Lower lobe of right lung (tissue), 2 donors: ENCODE results near the gene NIN. TPM values are rescaled to one million over a fixed set of nuclear protein-coding genes. Genes with fewer than 3 reads are reported as not detected.

Experiments
- ATAC-seq, 2 donors: fragments of 200-7000 bp; cut with Tn5 transposase; one replicate each; pipeline ENCODE4 v1.9.1; 2020 to 2022; ENCODE audit warnings: mild to moderate bottlenecking in 2 of 2, moderate library complexity in 2 of 2
- DNase-seq: peaks from one replicate; pipeline ENCODE4 v3.0.0-alpha.2; 2020
- H3K27ac ChIP-seq: fragments of 200-600 bp; one replicate; pipeline ENCODE4 v1.8.0; 2022
- H3K27me3 ChIP-seq: fragments of 200-600 bp; one replicate; pipeline ENCODE4 v1.8.0; 2022; ENCODE audit warnings: low read depth
- H3K36me3 ChIP-seq: fragments of 200-600 bp; one replicate; pipeline ENCODE4 v1.8.0; 2022; ENCODE audit warnings: mild to moderate bottlenecking
- H3K4me1 ChIP-seq: fragments of 200-600 bp; one replicate; pipeline ENCODE4 v1.8.0; 2022
- H3K4me3 ChIP-seq: fragments of 200-600 bp; one replicate; pipeline ENCODE4 v1.8.0; 2022; ENCODE audit warnings: mild to moderate bottlenecking
- H3K9me3 ChIP-seq: fragments of 200-600 bp; one replicate; pipeline ENCODE4 v1.8.0; 2022
- CTCF ChIP-seq: fragments of 200-600 bp; IDR thresholded peaks from one replicate; pipeline ENCODE4 v1.8.0; 2022; ENCODE audit warnings: antibody characterized with exemption, mild to moderate bottlenecking
- intact Hi-C: fragments of 100-400 bp; cut with DNase I; formaldehyde crosslinking; loops from one replicate; pipeline ENCODE4 v1.11.0; 2022
- total RNA-seq: library from RNA; stranded (reverse); fragmentation: NEBNext Ultra II Directional; extraction: Animal tissue kit (Norgen Biotek cat#: 25700); gene quantifications from one replicate; pipeline ENCODE4 v1.2.1, GENCODE V29; 2021
- donor health status: DM: no; HTN: yes; CAD: no; lungs with severe emphysema.

The NIN gene
- total RNA-seq, 1 donor from 2014 or later: 45.9 TPM

- no peak for DNase-seq
- Histone ChIP-seq H3K27me3 (no peaks in the 10 kb centered on the region), H3K27ac (no peak overlapping the region), H3K9me3 (no peaks in the 10 kb centered on the region), H3K4me3 (no peak overlapping the region), H3K4me1 (no peaks in the 10 kb centered on the region), H3K36me3 (peaks cover 37% of the 10 kb centered on the region)
- intact Hi-C loops: no loop called here
- TF ChIP-seq CTCF: no peak
- no peak for ATAC-seq
These were observed 110.8 kb downstream of the NIN start for GRCh38 chr14:50719911-50720759.

GRCh38 chr14:50718949-50719348 is 112.0 kb downstream of the NIN start:
- intact Hi-C loops: no loop called here
- H3K9me3 ChIP-seq: no peaks in the 10 kb centered on the region
- ATAC-seq (no peak), DNase-seq (no peak)
- no peak overlapping the region for H3K4me3 ChIP-seq
- H3K27me3 ChIP-seq: no peaks in the 10 kb centered on the region
- no peak for TF ChIP-seq CTCF
- H3K27ac ChIP-seq: no peak overlapping the region
- peaks cover 25% of the 10 kb centered on the region for H3K36me3 ChIP-seq
- no peaks in the 10 kb centered on the region for H3K4me1 ChIP-seq

GRCh38 chr14:50717811-50718210 is 113.2 kb downstream of the NIN start:
- Histone ChIP-seq H3K4me3 (no peak overlapping the region), H3K9me3 (no peaks in the 10 kb centered on the region), H3K36me3 (peaks cover 14% of the 10 kb centered on the region), H3K4me1 (no peaks in the 10 kb centered on the region), H3K27me3 (no peaks in the 10 kb centered on the region), H3K27ac (no peak overlapping the region)
- no peak for TF ChIP-seq CTCF
- no peak for ATAC-seq
- intact Hi-C loops: no loop called here
- no peak for DNase-seq

DNA sequence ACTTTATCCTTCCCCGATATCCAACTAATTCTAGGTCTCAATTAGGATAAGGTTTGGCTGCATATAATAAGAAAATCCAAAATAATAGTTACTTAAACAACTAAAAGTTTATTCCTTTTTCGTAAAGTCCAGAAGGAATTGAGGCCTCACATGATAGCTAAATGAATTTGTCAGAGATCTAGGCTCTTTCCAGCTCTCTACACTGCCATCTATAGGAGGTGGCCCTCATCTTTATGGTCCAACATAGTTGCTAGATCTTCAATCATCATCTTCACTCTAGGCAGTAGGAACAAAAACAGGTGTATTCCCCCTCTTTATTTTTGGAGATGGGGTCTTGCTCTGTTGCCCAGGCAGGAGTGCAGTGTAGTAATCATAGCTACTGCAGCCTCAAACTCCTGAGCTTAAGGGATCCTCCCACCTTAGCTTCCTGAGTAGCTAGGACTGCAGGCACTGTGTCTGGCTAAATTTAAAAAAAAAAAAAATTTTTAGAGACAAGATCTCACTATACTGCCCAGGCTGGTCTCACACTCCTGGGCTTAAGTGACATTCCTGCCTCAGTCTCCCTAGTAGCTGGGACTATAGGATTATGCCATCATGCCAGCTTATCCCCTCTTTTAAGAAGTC is 116.4 kb downstream of the NIN start:
- ATAC-seq (peak; percentile 51 to 65), DNase-seq (no peak)
- H3K4me1 ChIP-seq: no peaks in the 10 kb centered on the region
- no peak overlapping the region for H3K27ac ChIP-seq
- H3K4me3 ChIP-seq: no peak overlapping the region
- no peaks in the 10 kb centered on the region for H3K27me3 ChIP-seq
- H3K9me3 ChIP-seq: no peaks in the 10 kb centered on the region
- TF ChIP-seq CTCF: peak; percentile 42
- no peaks in the 10 kb centered on the region for H3K36me3 ChIP-seq
- intact Hi-C loops: no loop called here

DNA sequence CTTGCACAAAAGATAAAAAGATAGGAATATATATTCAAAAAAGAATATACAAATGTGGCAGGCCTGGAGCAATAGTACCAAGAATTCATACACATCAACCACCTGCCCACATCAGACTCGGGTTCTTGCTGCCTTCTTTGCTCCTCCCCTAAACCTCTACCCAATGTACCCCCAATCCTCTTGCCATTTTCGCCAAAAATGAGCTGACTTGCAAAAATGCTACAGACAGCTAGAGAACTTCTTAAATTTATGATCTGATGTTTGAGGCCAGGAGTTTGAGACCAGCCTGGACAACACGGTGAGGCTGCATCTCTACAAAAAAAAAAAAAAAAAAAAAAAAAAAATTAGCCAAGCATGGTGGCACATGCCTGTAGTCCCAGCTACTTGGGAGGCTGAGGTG is 119.9 kb downstream of the NIN start:
- Histone ChIP-seq H3K4me3 (no peak overlapping the region), H3K36me3 (no peaks in the 10 kb centered on the region), H3K27me3 (no peaks in the 10 kb centered on the region), H3K27ac (no peak overlapping the region), H3K9me3 (no peaks in the 10 kb centered on the region), H3K4me1 (no peaks in the 10 kb centered on the region)
- no peak for ATAC-seq
- intact Hi-C loops: no loop called here
- TF ChIP-seq CTCF: no peak
- DNase-seq: no peak
